NCI-H748 treated with DMSO at 0.1 percent for 48 hours (cell line): ENCODE results near the gene TTLL10.

Source experiments
- DNase-seq: peaks from one replicate; lab custom pipeline; 2025; lab: John Stamatoyannopoulos, UW

Gene TTLL10

DNA sequence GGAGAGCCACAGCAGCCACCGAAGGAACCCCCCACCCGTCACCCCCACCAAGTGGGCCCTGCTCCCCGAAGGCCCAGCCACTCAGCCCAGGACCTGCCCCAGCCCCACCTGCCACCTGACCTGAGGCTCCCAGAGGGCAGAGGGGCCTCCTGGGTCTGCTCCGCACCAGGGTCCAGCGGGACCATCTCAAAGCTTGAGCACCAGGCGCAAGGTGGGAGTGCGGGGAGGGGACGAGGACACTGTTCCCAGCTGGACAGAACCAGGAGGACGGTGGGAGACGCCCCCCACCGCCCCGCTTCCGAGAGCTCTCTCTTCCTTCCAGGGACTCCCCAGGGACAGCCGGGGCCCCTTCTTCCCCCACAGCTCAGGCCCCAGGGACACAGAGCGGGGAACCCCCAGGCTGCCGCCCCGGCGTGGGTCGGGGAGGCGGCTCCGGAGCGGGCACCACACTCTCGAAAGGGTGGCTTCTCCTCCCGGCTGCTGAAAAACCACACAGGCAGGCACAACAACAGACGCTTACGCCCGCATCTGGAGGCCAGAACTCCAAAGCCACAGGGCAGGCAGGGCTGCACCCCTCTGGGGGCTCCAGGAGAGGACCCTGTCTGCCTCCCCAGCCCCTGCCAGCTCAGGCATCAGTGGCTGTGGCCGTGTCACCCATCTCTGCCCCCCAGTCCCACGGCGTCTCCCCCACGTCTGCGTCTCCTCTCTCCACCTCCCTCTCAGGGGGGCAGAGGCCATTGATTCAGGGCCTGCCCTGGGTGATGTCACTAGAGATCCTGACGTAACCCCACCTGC lies 1.9 kb upstream of the TTLL10 start:
- DNase-seq: no peak

DNA sequence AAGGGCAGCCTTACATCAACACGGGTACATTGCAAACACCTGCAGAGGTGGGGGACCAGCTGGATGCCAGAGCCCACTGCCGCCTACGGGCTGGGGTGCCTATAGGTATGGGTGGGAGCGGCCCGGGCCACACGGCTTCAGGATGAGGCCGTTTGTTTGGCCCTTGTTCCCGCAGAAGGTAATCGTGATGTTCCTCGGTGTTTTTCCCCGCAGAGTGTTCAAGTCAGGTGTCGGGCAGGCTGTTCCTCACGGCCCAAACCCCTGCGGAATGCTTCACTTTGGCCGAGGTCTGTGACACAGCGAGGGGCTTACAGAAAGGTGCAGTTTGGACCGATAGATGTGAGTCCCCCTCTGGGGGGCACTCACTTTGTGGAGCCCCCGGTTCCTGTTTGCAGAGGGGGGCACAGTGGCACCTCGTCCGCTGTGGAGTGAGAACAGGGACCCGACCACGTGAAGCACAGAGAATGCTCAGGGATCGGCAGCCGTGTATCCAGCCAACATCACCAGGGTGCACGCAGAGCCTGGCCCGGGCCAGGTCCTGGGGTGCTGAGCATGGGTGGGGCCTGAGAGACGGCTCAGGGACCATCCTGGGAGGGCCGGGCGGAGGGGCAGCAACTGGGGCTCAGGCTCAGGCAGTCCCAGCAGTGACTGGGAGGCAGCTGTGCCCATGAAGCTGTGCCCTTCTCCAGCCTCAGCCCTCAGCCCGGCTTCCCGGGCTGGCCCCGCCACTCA lies 453 bp upstream of the TTLL10 start:
- DNase-seq: no peak

DNA sequence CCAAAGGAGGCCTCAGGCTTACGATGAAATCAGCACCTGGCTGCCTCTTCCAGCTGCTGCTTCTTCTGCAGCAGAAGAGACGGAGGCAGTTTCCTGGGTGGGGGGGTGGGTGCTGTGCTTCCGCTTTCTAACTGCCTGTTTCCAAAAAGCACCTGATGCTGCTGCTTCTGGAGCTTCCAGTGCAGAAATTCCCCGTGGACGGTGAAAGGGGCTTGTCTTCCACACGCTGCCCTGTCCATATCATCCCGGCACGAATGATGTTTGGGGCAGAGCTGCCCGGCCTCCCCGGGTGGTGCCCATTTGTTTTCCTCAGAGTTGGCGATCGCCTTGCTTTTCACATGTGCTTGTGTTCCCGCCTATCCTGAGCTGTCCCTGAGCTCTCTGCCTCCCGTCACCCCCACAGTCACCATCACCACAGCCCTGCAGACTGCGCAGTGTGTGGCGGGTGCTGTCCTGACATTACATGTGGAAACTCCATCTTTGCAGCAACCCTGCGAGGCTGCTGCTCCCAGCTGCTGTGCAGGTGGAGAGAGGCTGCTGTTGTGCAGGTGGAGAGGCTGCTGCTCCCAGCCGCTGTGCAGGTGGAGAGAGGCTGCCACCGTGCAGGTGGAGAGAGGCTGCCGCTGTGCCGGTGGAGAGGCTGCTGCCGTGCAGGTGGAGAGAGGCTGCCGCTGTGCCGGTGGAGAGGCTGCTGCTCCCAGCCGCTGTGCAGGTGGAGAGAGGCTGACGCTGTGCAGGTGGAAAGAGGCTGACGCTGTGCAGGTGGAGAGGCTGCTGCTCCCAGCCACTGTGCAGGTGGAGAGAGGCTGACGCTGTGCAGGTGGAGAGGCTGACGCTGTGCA lies 1.8 kb downstream of the TTLL10 start:
- DNase-seq: peak; percentile 31

DNA sequence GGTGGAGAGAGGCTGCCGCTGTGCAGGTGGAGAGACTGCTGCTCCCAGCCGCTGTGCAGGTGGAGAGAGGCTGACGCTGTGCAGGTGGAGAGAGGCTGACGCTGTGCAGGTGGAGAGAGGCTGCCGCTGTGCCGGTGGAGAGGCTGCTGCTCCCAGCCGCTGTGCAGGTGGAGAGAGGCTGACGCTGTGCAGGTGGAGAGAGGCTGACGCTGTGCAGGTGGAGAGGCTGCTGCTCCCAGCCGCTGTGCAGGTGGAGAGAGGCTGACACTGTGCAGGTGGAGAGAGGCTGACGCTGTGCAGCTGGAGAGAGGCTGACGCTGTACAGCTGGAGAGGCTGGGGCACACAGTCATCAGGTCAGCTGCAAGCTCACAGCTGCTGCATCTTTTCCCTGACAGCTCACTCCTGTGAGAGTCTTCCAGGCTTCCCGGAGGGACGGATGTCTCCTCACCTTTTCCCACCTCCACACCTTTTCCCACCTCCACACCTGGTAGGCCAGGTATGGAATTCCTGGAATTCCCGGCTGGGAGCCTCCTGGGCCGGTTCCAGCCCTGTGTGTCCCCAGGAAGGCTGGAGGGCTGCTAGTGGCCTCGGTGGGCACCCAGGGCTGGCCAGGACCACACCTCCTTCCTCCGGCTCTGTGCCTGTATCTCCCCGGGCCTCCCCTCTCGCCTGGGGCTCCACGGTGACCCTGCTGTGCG lies 2.5 kb downstream of the TTLL10 start:
- DNase-seq: peak; percentile 31

DNA sequence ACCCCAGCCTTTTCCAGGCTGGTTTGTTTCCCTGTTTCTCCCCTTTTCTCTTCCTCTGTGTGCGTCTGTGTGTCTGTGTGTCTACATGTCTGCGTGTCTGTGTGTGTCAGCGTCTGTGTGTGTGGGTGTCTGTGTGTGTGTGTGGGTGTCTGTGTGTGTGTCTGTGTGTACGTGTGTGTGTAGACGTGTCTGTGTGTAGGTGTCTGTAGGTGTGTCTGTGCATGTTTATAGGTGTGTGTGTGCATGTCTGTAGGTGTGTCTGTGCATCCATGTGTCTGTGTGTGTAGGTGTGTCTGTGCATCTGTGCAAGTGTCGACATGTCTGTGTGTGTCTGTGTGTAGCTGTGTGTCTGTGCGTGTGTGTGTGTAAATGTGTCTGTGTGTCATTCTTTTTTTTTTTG lies 3.3 kb downstream of the TTLL10 start:
- no peak for DNase-seq

DNA sequence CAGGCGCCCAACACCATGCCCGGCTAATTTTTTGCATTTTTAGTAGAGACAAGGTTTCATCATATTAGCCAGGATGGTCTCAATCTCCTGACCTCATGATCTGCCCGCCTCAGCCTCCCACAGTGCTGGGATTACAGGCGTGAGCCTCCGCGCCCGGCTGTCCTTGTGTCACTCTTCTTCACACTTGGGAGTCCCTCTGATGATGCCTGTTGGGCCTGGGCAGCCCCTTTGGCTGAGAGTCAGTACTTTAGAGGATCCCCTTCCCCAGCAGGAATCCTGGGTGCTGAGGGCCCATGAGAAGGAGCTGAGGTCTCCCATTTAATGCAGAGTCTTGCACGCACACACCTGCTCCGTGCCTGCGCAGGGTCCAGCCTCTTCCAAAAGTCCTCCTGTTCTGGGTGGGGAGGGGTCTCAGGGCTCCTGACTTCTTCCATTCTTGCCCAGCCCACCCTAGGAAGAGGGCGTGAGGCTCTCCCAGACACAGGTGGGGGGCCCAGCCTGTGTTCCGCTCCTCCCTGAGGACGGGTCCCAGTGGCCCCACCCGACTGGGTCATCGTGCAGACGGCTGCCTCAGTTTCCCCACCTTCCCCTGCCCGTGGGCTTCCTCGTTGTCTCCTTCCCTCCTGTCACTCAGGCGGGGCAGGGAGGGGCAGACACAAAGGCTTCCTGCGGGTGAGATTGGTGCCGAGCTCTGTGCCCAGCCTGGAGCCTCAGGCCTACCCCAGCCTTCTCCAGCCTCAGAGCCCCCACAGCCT lies 3.9 kb downstream of the TTLL10 start:
- no peak for DNase-seq

DNA sequence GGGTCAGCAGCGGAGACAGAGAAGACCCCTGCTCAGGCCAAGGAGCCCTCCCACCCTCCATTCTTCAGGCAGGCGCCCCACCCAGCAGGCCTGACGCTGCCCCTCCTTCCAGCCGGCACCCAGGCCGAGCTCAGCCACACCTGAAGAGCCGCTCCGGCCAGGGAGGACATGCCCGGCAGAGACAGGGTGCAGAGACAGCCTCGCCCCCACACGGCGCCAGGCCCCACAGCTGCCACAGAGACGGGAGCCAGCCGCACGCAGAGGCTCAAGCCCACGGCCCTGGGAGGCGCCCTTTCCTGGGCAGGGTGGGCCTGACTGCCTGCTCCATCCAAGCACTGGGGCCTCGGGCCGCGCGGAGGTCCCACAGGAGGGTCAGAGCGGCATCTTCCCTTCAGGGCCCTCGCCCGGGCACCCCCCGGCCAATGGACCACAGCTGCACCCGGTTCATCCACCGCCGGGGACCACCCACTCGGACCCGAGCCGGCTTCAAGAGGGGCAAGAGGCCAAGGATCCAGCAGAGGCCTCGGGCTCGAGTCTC lies 5.2 kb downstream of the TTLL10 start:
- no peak for DNase-seq

DNA sequence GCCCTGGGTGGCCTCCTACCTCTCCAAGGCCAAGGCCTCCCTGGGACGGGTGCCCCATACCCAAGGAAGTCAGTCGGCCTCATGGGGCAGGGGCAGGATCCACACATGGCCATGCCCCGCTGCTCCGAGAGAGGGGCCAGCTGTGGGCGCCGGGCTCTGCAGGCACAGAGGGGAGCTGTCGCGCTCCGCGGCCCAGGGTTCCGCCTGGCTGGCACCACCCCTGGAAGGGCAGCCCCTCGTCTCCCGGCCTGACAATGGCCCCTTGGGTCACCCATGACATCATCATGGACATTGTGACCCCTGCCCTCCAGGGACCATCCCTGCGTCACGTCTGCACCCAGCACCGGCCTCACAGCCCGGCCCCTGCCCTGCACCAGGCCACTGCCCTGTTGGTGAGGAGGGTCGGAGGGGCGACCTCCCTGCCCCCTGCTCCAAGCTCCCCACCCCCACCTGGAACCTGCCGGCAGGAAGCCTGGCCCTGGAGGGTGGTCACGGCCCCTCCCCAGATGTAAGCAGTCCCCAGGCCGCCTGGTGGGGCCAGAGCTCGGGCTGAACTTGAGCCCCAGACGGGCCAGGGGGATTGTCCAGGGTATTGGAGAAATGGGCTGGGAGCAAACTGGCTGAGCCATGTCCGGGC lies 5.8 kb downstream of the TTLL10 start:
- DNase-seq: no peak

DNA sequence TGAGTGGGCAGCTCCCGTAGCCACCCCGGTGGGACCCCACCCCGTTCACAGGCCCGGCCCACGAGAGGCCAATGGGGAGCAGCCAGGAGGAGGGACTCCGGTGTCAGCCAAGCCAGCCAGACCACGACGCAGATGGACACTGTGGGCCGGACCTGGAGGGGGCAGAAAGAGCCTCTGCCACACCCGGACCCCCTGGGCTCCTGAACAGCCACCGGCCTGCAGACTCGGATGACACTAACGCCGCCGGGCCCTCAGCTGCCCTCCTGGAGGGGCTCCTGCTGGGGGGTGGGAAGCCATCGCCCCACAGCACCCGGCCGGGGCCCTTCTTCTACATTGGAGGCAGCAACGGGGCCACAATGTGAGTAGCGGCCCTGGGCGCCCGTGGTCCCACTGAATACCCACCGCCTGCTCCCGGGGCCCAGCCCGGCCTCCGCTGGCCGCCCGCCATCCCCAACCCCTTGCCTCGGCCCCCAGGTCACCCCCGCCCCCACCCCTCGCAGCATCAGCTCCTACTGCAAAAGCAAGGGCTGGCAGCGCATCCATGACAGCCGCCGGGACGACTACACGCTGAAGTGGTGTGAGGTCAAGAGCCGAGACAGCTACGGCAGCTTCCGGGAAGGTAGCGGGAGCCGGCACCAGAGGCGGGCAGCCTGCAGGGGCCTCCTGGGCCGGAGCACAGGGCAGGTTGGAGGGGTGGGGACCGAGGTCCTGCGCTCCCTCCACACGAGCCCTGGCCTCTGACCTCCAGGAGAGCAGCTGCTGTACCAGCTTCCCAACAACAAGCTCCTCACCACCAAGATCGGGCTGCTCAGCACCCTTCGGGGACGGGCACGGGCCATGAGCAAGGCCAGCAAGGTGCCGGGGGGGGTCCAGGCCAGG lies 6.5 kb downstream of the TTLL10 start:
- DNase-seq: no peak

DNA sequence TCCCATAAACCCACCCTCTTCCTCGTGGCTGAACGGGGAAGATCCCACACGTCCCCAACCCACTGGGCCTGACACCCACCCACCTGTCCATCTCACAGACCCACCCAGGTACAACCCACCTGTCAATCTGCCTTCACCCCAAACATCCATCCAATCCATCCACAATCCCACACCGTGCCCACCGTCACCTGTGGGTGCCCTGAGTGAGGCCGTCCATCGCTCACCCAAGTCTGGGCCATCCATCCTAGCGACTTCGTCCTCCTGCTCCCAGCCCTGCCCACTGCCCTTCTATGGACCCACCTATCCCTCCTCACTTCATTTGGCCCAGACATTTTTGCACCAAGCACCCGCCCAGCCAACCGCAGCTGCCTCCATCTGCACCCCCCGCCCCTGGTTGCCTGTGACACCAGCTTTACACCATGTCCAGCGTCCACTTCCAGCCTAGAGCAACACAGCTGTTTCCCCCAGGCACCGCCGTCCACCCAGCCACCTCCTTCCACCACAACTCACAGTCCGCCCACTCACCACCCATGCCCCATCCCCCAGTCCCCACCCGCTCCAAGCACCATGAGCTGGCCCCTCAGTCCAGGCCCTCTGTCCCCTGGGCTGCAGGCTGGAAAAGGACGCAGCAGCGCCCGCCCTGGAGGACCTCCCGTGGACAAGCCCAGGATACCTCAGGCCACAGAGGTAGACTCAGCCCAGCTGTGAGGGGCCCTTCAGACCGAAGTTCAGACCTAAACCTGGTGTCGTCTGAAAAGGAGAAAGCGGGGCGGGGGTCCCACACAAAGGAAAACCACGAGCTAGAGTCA lies 7.7 kb downstream of the TTLL10 start:
- no peak for DNase-seq

DNA sequence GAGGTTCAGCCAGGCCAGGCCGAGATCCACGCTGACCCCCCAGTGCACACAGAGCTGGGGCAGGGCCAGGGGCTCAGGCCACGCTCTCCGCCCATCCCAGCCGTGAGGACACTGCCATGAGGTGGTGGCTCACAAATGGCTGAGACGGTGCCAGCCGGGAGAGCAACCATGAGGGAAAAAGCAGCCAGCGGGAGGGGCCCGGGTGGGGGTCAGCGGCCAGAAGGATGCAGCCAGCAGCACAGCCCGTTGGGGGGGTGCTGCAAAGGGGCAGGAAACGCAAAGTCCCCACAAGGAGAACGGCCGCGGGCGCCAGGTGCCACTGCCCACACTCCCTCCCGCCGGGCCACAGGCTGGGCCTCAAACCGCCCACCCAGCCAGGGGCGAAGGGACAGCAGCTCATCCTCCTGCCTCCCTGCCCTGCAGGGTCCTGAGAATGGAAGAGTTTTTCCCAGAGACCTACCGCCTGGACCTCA lies 8.3 kb downstream of the TTLL10 start:
- DNase-seq: no peak

DNA sequence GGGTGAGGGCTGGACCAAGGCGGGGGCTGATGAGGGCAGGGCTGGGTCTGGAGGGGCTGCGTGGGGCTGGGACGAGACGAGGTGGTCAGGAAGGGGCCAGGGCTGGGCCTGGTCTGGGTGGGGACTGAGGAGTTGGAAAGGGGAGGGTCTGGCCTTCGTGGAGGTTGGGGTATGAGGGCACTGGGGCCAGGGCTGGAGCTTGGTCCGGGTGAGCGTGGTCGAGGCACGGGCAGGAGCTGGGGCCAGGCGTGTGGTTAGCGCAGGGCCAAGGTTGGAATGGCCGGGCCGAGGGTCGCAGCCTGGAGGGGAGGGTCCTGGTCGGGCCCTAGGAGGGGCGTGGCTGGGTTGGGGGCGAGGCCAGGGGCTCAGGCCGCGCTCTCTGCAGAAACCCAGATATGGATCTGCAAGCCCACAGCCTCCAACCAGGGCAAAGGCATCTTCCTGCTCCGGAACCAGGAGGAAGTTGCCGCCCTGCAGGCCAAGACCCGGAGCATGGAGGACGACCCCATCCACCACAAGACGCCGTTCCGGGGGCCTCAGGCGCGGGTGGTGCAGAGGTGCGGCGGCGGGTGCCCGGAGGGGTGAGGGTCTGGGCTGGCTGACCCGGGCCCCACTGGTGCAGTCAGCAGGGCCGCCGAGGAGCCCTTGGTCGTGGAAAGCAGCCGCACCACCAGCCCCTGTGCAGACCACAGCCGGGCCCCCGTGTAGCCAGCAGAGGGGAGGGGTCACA lies 9.0 kb downstream of the TTLL10 start:
- DNase-seq: no peak

DNA sequence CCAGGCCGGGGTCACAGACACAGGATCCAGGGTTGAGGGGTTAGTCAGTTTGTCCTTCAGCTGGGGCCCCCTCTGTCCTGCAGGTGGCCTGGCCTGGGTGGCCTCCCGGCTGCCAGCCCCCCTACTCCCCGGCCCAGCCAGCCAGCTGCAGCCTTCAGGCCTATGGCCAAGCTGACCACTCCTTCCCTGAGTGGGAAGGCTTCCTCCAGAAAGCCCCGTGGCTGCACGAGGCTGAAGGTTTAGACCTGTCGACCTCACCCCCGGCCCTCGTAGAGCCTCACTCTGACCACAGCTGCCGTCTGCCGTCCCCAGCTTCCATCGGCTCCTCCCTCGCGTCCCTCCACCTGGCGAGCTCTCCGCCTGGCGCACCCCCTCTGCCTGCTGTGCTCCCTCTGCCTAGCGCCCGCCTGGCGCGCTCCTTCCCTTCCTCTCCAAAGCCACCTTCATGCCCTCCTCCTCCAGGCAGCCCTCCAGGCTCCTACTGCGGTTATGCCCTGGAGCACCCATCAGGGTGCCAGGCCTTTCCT lies 9.6 kb downstream of the TTLL10 start:
- no peak for DNase-seq

DNA sequence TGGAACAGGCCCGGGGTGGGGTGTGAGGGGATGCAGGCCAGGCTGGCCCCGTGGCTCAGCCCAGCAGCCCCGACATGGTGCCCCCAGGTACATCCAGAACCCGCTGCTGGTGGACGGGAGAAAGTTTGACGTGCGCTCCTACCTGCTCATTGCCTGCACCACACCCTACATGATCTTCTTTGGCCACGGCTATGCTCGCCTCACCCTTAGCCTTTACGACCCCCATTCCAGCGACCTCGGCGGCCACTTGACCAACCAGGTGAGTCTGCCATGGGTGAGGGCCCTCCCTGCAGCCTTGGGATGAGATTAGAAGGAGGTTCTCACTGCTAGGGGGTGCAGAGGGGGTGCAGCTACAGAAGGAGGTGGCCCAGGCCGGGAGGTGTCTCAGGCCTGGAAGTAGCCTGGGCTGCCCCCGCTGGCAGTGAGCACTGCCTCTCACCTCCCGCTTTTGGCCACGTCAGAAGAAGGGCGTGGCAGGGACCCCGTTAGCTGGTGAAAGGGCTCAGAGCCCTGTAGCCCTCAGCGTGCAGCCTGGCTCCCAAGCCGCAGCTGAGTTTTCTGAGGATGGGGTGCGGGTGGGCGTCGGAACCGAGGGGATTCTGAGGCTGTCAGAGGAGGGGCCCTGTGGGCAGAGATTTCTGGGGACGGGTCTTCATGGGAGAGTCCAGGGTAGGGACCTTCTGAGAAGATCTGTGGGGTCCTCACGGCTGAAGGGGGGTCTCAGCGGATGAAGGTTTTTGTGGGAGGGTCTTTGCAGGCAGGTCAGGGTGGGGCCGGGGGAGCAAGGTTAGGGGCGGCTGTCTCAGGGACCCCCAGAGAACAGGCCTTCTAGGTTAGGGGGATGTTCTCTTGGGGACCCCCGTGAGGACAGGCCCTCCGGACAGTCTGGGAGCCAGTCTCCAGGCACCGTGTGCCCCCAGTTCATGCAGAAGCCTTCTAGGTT lies 10.4 kb downstream of the TTLL10 start:
- no peak for DNase-seq

DNA sequence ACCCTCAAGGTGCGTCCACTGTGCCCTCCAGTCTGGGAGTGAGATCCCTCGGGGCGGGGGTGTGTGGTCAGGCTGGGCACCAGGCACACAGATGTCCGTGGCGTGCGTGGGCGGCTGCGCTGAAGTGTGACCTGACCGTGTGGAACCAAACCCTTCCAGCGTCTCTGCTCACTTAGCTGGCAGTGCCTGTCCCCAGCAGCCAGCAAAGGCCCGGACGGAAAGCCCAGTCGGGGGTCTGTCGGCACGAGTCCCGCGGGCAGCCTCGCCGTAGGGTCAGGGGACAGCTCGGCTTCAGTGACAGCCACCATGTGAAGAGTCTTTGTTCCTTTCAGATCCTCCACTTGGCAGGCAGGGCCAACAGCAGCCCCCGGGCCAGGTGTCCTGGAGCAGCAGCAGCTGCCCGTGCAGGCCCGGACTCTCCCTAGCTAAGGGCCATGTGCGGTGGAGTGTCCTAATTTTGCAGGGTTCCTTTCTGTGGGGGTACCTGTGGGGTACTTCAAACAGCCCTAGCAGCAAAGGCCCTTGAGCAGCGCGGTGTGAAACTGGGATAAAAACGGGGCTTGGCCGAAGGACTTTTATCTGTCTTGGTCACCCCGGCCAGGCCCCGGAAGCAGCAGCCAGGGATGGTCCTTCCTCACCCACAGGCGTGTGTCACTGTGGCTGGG lies 11.6 kb downstream of the TTLL10 start:
- no peak for DNase-seq

DNA sequence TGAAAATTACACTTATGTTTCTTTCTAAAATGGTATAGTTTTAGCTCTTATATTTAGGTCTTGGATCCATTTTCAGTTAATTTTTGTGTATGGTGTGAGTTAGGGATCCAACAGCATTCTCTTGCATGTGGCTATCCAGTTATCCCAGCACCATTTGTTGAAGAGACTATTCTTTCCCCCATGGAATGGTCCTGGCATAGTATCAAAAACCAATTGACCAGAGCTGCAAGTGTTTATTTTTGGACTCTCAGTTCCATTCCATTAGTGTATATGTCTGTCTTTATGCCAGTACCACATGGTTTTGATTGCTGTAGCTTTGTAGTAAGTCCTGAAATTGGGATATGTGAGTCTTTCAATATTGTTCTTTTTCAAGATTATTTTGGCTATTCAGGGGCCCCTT lies 14.3 kb downstream of the TTLL10 start:
- DNase-seq: no peak
